ENCODE measurements around the gene EBF3. TPM values are rescaled to one million over a fixed set of nuclear protein-coding genes. Genes with fewer than 3 reads are reported as not detected.

Gene EBF3
- total RNA-seq, 2 donors from 2014 or later = 0.44 to 2.0 TPM

DNA sequence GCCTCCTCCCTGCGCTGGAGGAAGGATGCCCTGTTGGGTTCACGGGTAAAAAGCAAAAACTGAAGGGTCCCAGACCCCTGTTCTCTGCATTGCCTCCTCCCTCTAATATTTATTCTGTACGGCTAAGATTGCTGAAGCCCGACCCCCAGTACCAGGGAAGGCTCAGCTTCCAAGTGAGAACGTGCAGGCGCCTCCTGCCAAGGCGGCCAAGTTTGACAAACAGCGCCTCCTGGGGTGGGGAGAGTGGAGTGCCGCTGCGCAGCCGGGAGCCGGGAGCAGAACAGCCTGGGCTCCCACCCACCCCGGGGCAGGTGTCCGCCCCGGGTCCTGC, 4.7 kb upstream of the EBF3 start:
- Histone ChIP-seq H3K9me3 (ENCODE audit: control insufficient read depth, low read length) (no peaks in the 10 kb centered on the region), H3K4me1 (ENCODE audit: control insufficient read depth, insufficient read depth, low read length) (peaks cover 4% of the 10 kb centered on the region), H3K27ac (ENCODE audit: low read depth, low read length) (no peak overlapping the region), H3K27me3 (ENCODE audit: control insufficient read depth, insufficient read depth, low read length, poor library complexity, severe bottlenecking) (peaks cover 95% of the 10 kb centered on the region), H3K4me3 (ENCODE audit: low read length) (peak overlapping the region; percentile 14), H3K36me3 (ENCODE audit: control insufficient read depth, insufficient read depth, low read length) (no peaks in the 10 kb centered on the region), H3K9ac (ENCODE audit: extremely low read depth, low read length, poor library complexity, severe bottlenecking) (no peak overlapping the region)
- peak overlapping the region; percentile 46 for H3K4me3 Mint-ChIP-seq
- WGBS, 2 experiments (ENCODE audit: insufficient coverage in 1 of 2, insufficient read length in 1 of 2) = 3 to 20% methylated on average over 1 to 15 of the region's 15 CpGs
- peaks cover 82% of the 10 kb centered on the region for H3K27me3 Mint-ChIP-seq (ENCODE audit: insufficient read depth)
- H3K27ac Mint-ChIP-seq = no peak overlapping the region
- H3K4me1 Mint-ChIP-seq = peaks cover 14% of the 10 kb centered on the region
- DNase-seq = peak; percentile 96
- peak; percentile 88 for TF ChIP-seq CTCF (conservative IDR thresholded peaks at IDR 0.05)
- H3K36me3 Mint-ChIP-seq (ENCODE audit: low read depth) = no peaks in the 10 kb centered on the region
- H3K9me3 Mint-ChIP-seq = no peaks in the 10 kb centered on the region

DNA sequence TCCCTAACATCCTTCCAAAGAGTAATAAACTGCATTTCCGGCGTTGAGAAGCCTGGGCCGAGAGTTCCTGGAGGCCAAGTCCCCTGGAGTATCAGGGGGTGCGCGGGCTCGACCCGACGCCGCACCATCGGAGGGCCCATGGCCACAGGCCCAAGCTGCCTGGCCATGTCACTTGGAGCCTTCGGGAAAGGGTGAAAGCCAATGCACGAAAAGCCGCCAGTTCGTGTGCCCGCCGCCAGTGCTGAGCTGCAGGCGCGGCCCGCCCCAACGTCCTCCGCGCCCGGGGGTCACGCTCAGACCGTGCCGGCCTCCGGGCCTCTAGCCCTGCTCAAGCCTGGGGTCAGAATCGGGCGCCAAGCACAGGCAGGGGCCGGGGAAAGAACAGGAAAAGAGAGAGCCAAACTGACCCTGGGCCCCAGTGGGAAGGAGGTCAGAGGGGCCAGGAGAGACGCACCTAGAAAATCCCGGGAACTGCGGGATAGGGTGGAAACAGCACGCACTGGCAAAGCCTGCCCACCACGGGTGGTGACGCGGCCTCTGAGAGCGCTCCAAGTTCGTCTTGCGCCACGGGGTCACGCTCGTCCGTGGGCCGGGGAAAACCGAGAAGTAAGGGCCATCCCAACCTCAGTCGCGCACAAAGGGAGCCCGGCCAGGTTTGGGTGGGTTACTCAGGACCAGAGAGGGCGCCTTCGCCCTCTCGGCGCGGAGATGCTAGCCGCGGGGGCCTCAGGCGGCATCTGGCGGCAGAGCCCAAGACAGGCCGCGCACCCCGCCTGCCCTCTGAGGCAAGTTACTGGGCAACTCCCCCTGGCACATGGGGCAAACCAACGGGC, 4.2 kb upstream of the EBF3 start:
- Histone ChIP-seq H3K9me3 (ENCODE audit: control insufficient read depth, low read length) (no peaks in the 10 kb centered on the region), H3K9ac (ENCODE audit: extremely low read depth, low read length, poor library complexity, severe bottlenecking) (no peak overlapping the region), H3K27me3 (ENCODE audit: control insufficient read depth, insufficient read depth, low read length, poor library complexity, severe bottlenecking) (peaks cover 90% of the 10 kb centered on the region), H3K4me1 (ENCODE audit: control insufficient read depth, insufficient read depth, low read length) (peaks cover 4% of the 10 kb centered on the region), H3K27ac (ENCODE audit: low read depth, low read length) (no peak overlapping the region), H3K36me3 (ENCODE audit: control insufficient read depth, insufficient read depth, low read length) (no peaks in the 10 kb centered on the region), H3K4me3 (ENCODE audit: low read length) (no peak overlapping the region)
- WGBS, 2 experiments (ENCODE audit: insufficient coverage in 1 of 2, insufficient read length in 1 of 2) = 2 to 4% methylated on average over 26 to 62 of the region's 62 CpGs
- H3K4me3 Mint-ChIP-seq = peak overlapping the region; percentile 46
- H3K36me3 Mint-ChIP-seq (ENCODE audit: low read depth) = no peaks in the 10 kb centered on the region
- peak; percentile 72 for DNase-seq
- no peaks in the 10 kb centered on the region for H3K9me3 Mint-ChIP-seq
- no peak overlapping the region for H3K27ac Mint-ChIP-seq
- TF ChIP-seq CTCF (conservative IDR thresholded peaks at IDR 0.05) = no peak
- H3K4me1 Mint-ChIP-seq = peaks cover 14% of the 10 kb centered on the region
- H3K27me3 Mint-ChIP-seq (ENCODE audit: insufficient read depth) = peaks cover 78% of the 10 kb centered on the region

- 7 to 8% methylated on average over 10 to 28 of the region's 28 CpGs for WGBS, 2 experiments (ENCODE audit: insufficient coverage in 1 of 2, insufficient read length in 1 of 2)
- H3K36me3 Mint-ChIP-seq (ENCODE audit: low read depth) = no peaks in the 10 kb centered on the region
- H3K4me1 ChIP-seq (ENCODE audit: control insufficient read depth, insufficient read depth, low read length) = peaks cover 8% of the 10 kb centered on the region
These were observed 3.5 kb upstream of the EBF3 start for GRCh38 chr10:129967579-129968019.

More at GRCh38 chr10:129967579-129968019, 3.5 kb upstream of the EBF3 start:
- Mint-ChIP-seq H3K27ac (no peak overlapping the region), H3K4me3 (peak overlapping the region; percentile 46), H3K27me3 (ENCODE audit: insufficient read depth) (peaks cover 81% of the 10 kb centered on the region), H3K9me3 (no peaks in the 10 kb centered on the region), H3K4me1 (peaks cover 17% of the 10 kb centered on the region)
- DNase-seq = no peak
- Histone ChIP-seq H3K27me3 (ENCODE audit: control insufficient read depth, insufficient read depth, low read length, poor library complexity, severe bottlenecking) (peaks cover 90% of the 10 kb centered on the region), H3K36me3 (ENCODE audit: control insufficient read depth, insufficient read depth, low read length) (no peaks in the 10 kb centered on the region), H3K9me3 (ENCODE audit: control insufficient read depth, low read length) (no peaks in the 10 kb centered on the region), H3K4me3 (ENCODE audit: low read length) (no peak overlapping the region), H3K27ac (ENCODE audit: low read depth, low read length) (no peak overlapping the region), H3K9ac (ENCODE audit: extremely low read depth, low read length, poor library complexity, severe bottlenecking) (no peak overlapping the region)
- no peak for TF ChIP-seq CTCF (conservative IDR thresholded peaks at IDR 0.05)
